ENCODE data around the gene LOXL1. TPM values are rescaled to one million over a fixed set of nuclear protein-coding genes. Genes with fewer than 3 reads are reported as not detected.
"Not testable (repeated sequence)": the region's sequence is repeated elsewhere in the genome, so short reads cannot be mapped to it uniquely, and the experiment has no call there.

The LOXL1 gene
- total RNA-seq, 2 experiments from 2014 or later: 2.1 to 2.4 TPM

- Mint-ChIP-seq H3K4me3 (no peak overlapping the region), H3K27me3 (no peaks in the 10 kb centered on the region), H3K4me1 (peaks cover 7% of the 10 kb centered on the region), H3K36me3 (no peaks in the 10 kb centered on the region), H3K9me3 (no peaks in the 10 kb centered on the region), H3K27ac (no peak overlapping the region)
- DNase-seq: no peak
Observed at GRCh38 chr15:73937296-73937695, 11.0 kb downstream of the LOXL1 start.

GRCh38 chr15:73937726-73938125 lies 11.5 kb downstream of the LOXL1 start:
- no peaks in the 10 kb centered on the region for H3K27me3 Mint-ChIP-seq
- peaks cover 7% of the 10 kb centered on the region for H3K4me1 Mint-ChIP-seq
- H3K4me3 Mint-ChIP-seq: no peak overlapping the region
- no peaks in the 10 kb centered on the region for H3K36me3 Mint-ChIP-seq
- no peak for DNase-seq
- no peaks in the 10 kb centered on the region for H3K9me3 Mint-ChIP-seq
- no peak overlapping the region for H3K27ac Mint-ChIP-seq

- not testable (repeated sequence) for H3K27ac Mint-ChIP-seq, H3K36me3 Mint-ChIP-seq, H3K27me3 Mint-ChIP-seq, H3K9me3 Mint-ChIP-seq, DNase-seq, H3K4me1 Mint-ChIP-seq, H3K4me3 Mint-ChIP-seq
Observed at GRCh38 chr15:73938516-73938915, 12.3 kb downstream of the LOXL1 start.

GRCh38 chr15:73939138-73939537 lies 12.9 kb downstream of the LOXL1 start:
- DNase-seq: no peak
- peaks cover 7% of the 10 kb centered on the region for H3K4me1 Mint-ChIP-seq
- no peak overlapping the region for H3K4me3 Mint-ChIP-seq
- no peaks in the 10 kb centered on the region for H3K27me3 Mint-ChIP-seq
- no peaks in the 10 kb centered on the region for H3K9me3 Mint-ChIP-seq
- H3K36me3 Mint-ChIP-seq: no peaks in the 10 kb centered on the region
- H3K27ac Mint-ChIP-seq: no peak overlapping the region

- H3K4me1 Mint-ChIP-seq: peaks cover 7% of the 10 kb centered on the region
- no peak overlapping the region for H3K27ac Mint-ChIP-seq
- no peaks in the 10 kb centered on the region for H3K27me3 Mint-ChIP-seq
Observed at GRCh38 chr15:73940061-73940981, 14.1 kb downstream of the LOXL1 start.

GRCh38 chr15:73941044-73941443 lies 14.8 kb downstream of the LOXL1 start:
- Mint-ChIP-seq H3K27ac (no peak overlapping the region), H3K27me3 (no peaks in the 10 kb centered on the region)

More at GRCh38 chr15:73940061-73940981, 14.1 kb downstream of the LOXL1 start:
- no peak for DNase-seq
- Mint-ChIP-seq H3K36me3 (no peaks in the 10 kb centered on the region), H3K9me3 (no peaks in the 10 kb centered on the region), H3K4me3 (no peak overlapping the region)

GRCh38 chr15:73941449-73941848 lies 15.2 kb downstream of the LOXL1 start:
- Mint-ChIP-seq H3K4me3 (no peak overlapping the region), H3K27me3 (no peaks in the 10 kb centered on the region), H3K27ac (no peak overlapping the region), H3K9me3 (no peaks in the 10 kb centered on the region), H3K4me1 (peaks cover 7% of the 10 kb centered on the region), H3K36me3 (no peaks in the 10 kb centered on the region)
- no peak for DNase-seq

More at GRCh38 chr15:73941044-73941443, 14.8 kb downstream of the LOXL1 start:
- Mint-ChIP-seq H3K9me3 (no peaks in the 10 kb centered on the region), H3K36me3 (no peaks in the 10 kb centered on the region), H3K4me1 (peaks cover 7% of the 10 kb centered on the region), H3K4me3 (no peak overlapping the region)
- DNase-seq: no peak

GRCh38 chr15:73941871-73942635 lies 15.8 kb downstream of the LOXL1 start:
- no peak for DNase-seq
- Mint-ChIP-seq H3K4me1 (peaks cover 7% of the 10 kb centered on the region), H3K4me3 (no peak overlapping the region), H3K9me3 (no peaks in the 10 kb centered on the region), H3K27ac (no peak overlapping the region), H3K36me3 (no peaks in the 10 kb centered on the region), H3K27me3 (no peaks in the 10 kb centered on the region)

GRCh38 chr15:73942751-73943270 lies 16.5 kb downstream of the LOXL1 start:
- DNase-seq: no peak
- Mint-ChIP-seq H3K36me3 (no peaks in the 10 kb centered on the region), H3K27ac (no peak overlapping the region), H3K4me3 (no peak overlapping the region), H3K27me3 (no peaks in the 10 kb centered on the region), H3K9me3 (no peaks in the 10 kb centered on the region), H3K4me1 (peaks cover 7% of the 10 kb centered on the region)

GRCh38 chr15:73944161-73945129 lies 18.2 kb downstream of the LOXL1 start:
- no peak overlapping the region for H3K27ac Mint-ChIP-seq

GRCh38 chr15:73945130-73945508 lies 18.9 kb downstream of the LOXL1 start:
- no peaks in the 10 kb centered on the region for H3K9me3 Mint-ChIP-seq
- no peaks in the 10 kb centered on the region for H3K36me3 Mint-ChIP-seq
- no peak overlapping the region for H3K4me3 Mint-ChIP-seq
- DNase-seq: no peak
- H3K27me3 Mint-ChIP-seq: no peaks in the 10 kb centered on the region
- H3K4me1 Mint-ChIP-seq: peaks cover 7% of the 10 kb centered on the region
- H3K27ac Mint-ChIP-seq: no peak overlapping the region

More at GRCh38 chr15:73944161-73945129, 18.2 kb downstream of the LOXL1 start:
- H3K27me3 Mint-ChIP-seq: no peaks in the 10 kb centered on the region
- no peaks in the 10 kb centered on the region for H3K9me3 Mint-ChIP-seq
- H3K36me3 Mint-ChIP-seq: no peaks in the 10 kb centered on the region
- H3K4me1 Mint-ChIP-seq: peaks cover 7% of the 10 kb centered on the region
- DNase-seq: no peak
- H3K4me3 Mint-ChIP-seq: no peak overlapping the region

GRCh38 chr15:73946046-73946721 lies 19.9 kb downstream of the LOXL1 start:
- DNase-seq: no peak
- Mint-ChIP-seq H3K36me3 (no peaks in the 10 kb centered on the region), H3K27me3 (no peaks in the 10 kb centered on the region), H3K9me3 (no peaks in the 10 kb centered on the region), H3K4me1 (peaks cover 8% of the 10 kb centered on the region), H3K27ac (no peak overlapping the region), H3K4me3 (no peak overlapping the region)

GRCh38 chr15:73946795-73947370 lies 20.6 kb downstream of the LOXL1 start:
- Mint-ChIP-seq H3K36me3 (no peaks in the 10 kb centered on the region), H3K9me3 (no peaks in the 10 kb centered on the region), H3K4me3 (no peak overlapping the region), H3K27me3 (no peaks in the 10 kb centered on the region), H3K4me1 (peaks cover 5% of the 10 kb centered on the region), H3K27ac (no peak overlapping the region)
- no peak for DNase-seq

GRCh38 chr15:73947651-73948050 lies 21.4 kb downstream of the LOXL1 start:
- H3K27me3 Mint-ChIP-seq: no peaks in the 10 kb centered on the region
- H3K4me1 Mint-ChIP-seq: peaks cover 3% of the 10 kb centered on the region
- no peaks in the 10 kb centered on the region for H3K36me3 Mint-ChIP-seq
- no peak overlapping the region for H3K27ac Mint-ChIP-seq
- no peak overlapping the region for H3K4me3 Mint-ChIP-seq
- no peaks in the 10 kb centered on the region for H3K9me3 Mint-ChIP-seq
- DNase-seq: no peak
